Esophagus muscularis mucosa (tissue), 4 donors: Measurements from ENCODE around the gene STX16. TPM values are rescaled to one million over a fixed set of nuclear protein-coding genes. Genes with fewer than 3 reads are reported as not detected.

ENCODE experiments used
- DNase-seq: peaks from one replicate; pipeline ENCODE4 v3.0.0-alpha.2; 2017; ENCODE audit errors: extremely low spot score
- H3K27ac ChIP-seq, 4 donors: fragments of 200-600 bp; sonication (generic); replicated peaks in 1 of 4; 1 replicate in 3 of 4; 2 replicates in 1 of 4; pipeline ENCODE4 v1.5.1; 2016 to 2019; ENCODE audit warnings: mild to moderate bottlenecking in 1 of 4
- H3K27me3 ChIP-seq, 4 donors: fragments of 200-600 bp; sonication (generic); one replicate each; pipeline versions ENCODE4 v1.5.1 to v1.6.0; 2016 to 2019
- H3K36me3 ChIP-seq, 4 donors: fragments of 200-600 bp; sonication (generic); one replicate each; pipeline ENCODE4 v1.5.1; 2016 to 2019
- H3K4me1 ChIP-seq, 4 donors: fragments of 200-600 bp; sonication (generic); one replicate each; pipeline ENCODE4 v1.5.1; 2016 to 2019
- H3K4me3 ChIP-seq, 4 donors: fragments of 200-600 bp; sonication (generic); 1 replicate in 2 of 4; 2 replicates in 2 of 4; pipeline ENCODE4 v1.5.1; 2016 to 2019; ENCODE audit warnings: mild to moderate bottlenecking in 4 of 4, moderate library complexity in 1 of 4
- H3K9me3 ChIP-seq, 4 donors: fragments of 200-600 bp; sonication (generic); 1 replicate in 3 of 4; 2 replicates in 1 of 4; pipeline ENCODE4 v1.5.1; 2016 to 2019
- CTCF ChIP-seq, 3 experiments: fragments of 200-600 bp in 2 of 3; fragments of 450-650 bp in 1 of 3; sonication (generic) in 2 of 3; IDR thresholded peaks; one replicate each; pipeline ENCODE4 v1.5.1; 2017 to 2019; ENCODE audit warnings: antibody characterized with exemption in 3 of 3, mild to moderate bottlenecking in 2 of 3, moderate library complexity in 1 of 3
- EP300 ChIP-seq: sonication (generic); formaldehyde crosslinking; IDR thresholded peaks from one replicate; pipeline ENCODE4 v1.6.1; 2017; ENCODE audit warnings: antibody characterized with exemption
- POLR2A ChIP-seq: fragments of 450-650 bp; IDR thresholded peaks from one replicate; pipeline ENCODE4 v1.6.1; 2017; ENCODE audit warnings: antibody characterized with exemption, moderate library complexity, mild to moderate bottlenecking, low read depth
- POLR2AphosphoS5 ChIP-seq, 2 donors: sonication (generic); formaldehyde crosslinking; IDR thresholded peaks; one replicate each; pipeline ENCODE4 v1.6.1; 2017; ENCODE audit warnings: antibody characterized with exemption in 2 of 2
- WGBS: methylation state at CpG from one replicate; pipeline ENCODE4 v1.1.5; 2018; 5-methylcytosine and 5-hydroxymethylcytosine counted together
- intact Hi-C: fragments of 100-400 bp; cut with DNase I; formaldehyde crosslinking; loops from one replicate; pipeline ENCODE4 v1.15.1; 2023
- total RNA-seq, 4 donors: library from RNA; depleted of rRNA; stranded (reverse); fragments of >200 nt; gene quantifications; one replicate each; pipeline versions ENCODE4 v1.1.0 to v1.2.1, GENCODE V29; 2016

The STX16 gene
- total RNA-seq, 4 donors from 2014 or later: 36.6 to 57.7 (median 43.5) TPM

- H3K27ac ChIP-seq: no peak overlapping the region
- H3K4me3 ChIP-seq: no peak overlapping the region
- peaks cover 0 to 7% (median 3%) of the 10 kb centered on the region in 4 donors for H3K4me1 ChIP-seq
- peak; percentile 89 for DNase-seq
- 86% methylated on average over 10 of the region's 16 CpGs for WGBS
- no peak for TF ChIP-seq POLR2A
- no peak for TF ChIP-seq CTCF (IDR thresholded peaks at IDR 0.05)
- no peak for TF ChIP-seq POLR2AphosphoS5 (IDR thresholded peaks at IDR 0.05)
- no peak for TF ChIP-seq EP300
- H3K9me3 ChIP-seq: no peaks in the 10 kb centered on the region
- H3K36me3 ChIP-seq: peaks cover 0 to 57% (median 20%) of the 10 kb centered on the region in 4 donors
- intact Hi-C loops: no loop called here
- H3K27me3 ChIP-seq: peaks cover 0 to 4% (median 0%) of the 10 kb centered on the region in 4 donors
These were observed 63.3 kb downstream of the STX16 start for GRCh38 chr20:58714340-58714922.

- peaks cover 0 to 7% (median 3%) of the 10 kb centered on the region in 4 donors for H3K4me1 ChIP-seq
- peaks cover 0 to 55% (median 17%) of the 10 kb centered on the region in 4 donors for H3K36me3 ChIP-seq
- H3K27me3 ChIP-seq: peaks cover 0 to 9% (median 0%) of the 10 kb centered on the region in 4 donors
- 81% methylated on average over 11 of the region's 14 CpGs for WGBS
- H3K4me3 ChIP-seq: no peak overlapping the region
- DNase-seq: no peak
- no peak overlapping the region for H3K27ac ChIP-seq
- H3K9me3 ChIP-seq: no peaks in the 10 kb centered on the region
- intact Hi-C loops: no loop called here
- no peak for TF ChIP-seq POLR2A
- no peak for TF ChIP-seq CTCF (IDR thresholded peaks at IDR 0.05)
- no peak for TF ChIP-seq POLR2AphosphoS5 (IDR thresholded peaks at IDR 0.05)
- no peak for TF ChIP-seq EP300
These were observed 63.9 kb downstream of the STX16 start for GRCh38 chr20:58714923-58715351.

GRCh38 chr20:58715391-58715800 is 64.3 kb downstream of the STX16 start:
- Histone ChIP-seq H3K27me3 (peaks cover 0 to 14% (median 0%) of the 10 kb centered on the region in 4 donors), H3K9me3 (no peaks in the 10 kb centered on the region), H3K4me1 (peaks cover 0 to 7% (median 3%) of the 10 kb centered on the region in 4 donors), H3K36me3 (peaks cover 0 to 54% (median 17%) of the 10 kb centered on the region in 4 donors), H3K27ac (no peak overlapping the region), H3K4me3 (no peak overlapping the region)
- no peak for TF ChIP-seq EP300
- no peak for TF ChIP-seq POLR2A
- no peak for TF ChIP-seq POLR2AphosphoS5 (IDR thresholded peaks at IDR 0.05)
- TF ChIP-seq CTCF (IDR thresholded peaks at IDR 0.05): no peak
- DNase-seq: peak; percentile 70
- intact Hi-C loops: no loop called here
- WGBS: 83% methylated on average over 7 of the region's 11 CpGs

GRCh38 chr20:58715801-58716475 is 64.9 kb downstream of the STX16 start:
- Histone ChIP-seq H3K36me3 (peaks cover 0 to 50% (median 17%) of the 10 kb centered on the region in 4 donors), H3K4me1 (peaks cover 0 to 7% (median 3%) of the 10 kb centered on the region in 4 donors), H3K9me3 (no peaks in the 10 kb centered on the region), H3K27ac (no peak overlapping the region), H3K27me3 (peaks cover 0 to 18% (median under 1%) of the 10 kb centered on the region in 4 donors), H3K4me3 (no peak overlapping the region)
- DNase-seq: peak; percentile 87
- WGBS: 85% methylated on average over 11 of the region's 18 CpGs
- intact Hi-C loops: no loop called here
- TF ChIP-seq POLR2AphosphoS5 (IDR thresholded peaks at IDR 0.05): no peak
- no peak for TF ChIP-seq POLR2A
- no peak for TF ChIP-seq CTCF (IDR thresholded peaks at IDR 0.05)
- TF ChIP-seq EP300: no peak
